CD4-positive, alpha-beta T cell treated with Interleukin-15 for 1 hour (primary cell): ENCODE data around the gene ZNF512B.
"Not testable (repeated sequence)": the region's sequence is repeated elsewhere in the genome, so short reads cannot be mapped to it uniquely, and the experiment has no call there.

ENCODE experiments used
- DNase-seq: peaks from one replicate; pipeline ENCODE4 v3.0.0-alpha.2; 2020

ZNF512B gene

DNA sequence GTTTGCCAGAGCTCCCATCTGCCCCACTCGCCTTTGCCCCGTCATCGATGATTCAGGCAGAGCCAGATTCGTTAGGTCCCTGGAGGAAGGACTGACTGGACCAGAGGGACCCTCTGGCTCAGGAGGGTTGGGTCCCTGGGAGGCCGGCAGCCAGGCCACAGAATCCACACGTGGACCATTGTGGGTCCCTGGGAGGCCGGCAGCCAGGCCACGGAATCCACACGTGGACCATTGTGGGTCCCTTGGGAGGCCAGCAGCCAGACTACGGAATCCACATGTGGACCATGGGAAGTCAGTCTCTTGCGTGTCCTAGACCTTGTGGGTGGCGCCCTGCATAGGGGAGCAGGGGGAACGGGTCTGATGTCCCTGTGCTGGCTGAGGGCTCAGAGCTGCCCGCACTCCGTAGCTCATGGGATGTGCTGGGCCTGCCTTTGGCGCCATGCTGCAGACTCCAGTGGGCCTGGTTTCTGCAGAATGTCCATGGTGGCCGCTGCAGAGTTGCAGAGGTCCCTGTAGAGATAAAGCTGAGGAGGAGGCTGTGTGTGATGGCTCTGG is 37.0 kb downstream of the ZNF512B start:
- DNase-seq, result no peak

DNA sequence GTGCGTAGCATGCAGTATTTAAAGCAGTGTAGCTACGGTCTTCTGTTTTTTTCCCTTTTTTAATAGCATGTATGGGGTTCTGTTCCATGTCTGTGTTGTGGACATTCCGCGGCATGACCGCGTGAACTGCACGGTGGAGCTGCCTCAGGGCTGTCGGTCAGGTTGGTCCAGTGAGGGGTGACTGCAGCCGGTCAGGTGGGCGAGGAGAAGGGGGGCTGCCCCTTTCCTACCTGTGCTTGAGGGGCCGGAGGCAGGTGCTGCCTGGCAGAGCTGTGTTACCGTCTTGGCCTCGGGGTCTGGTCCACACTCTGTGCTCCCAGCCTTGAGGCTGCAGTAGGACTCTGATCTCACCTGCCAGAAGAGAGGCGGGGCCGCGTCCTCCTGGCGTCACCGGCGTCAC is 38.0 kb downstream of the ZNF512B start:
- no peak for DNase-seq

DNA sequence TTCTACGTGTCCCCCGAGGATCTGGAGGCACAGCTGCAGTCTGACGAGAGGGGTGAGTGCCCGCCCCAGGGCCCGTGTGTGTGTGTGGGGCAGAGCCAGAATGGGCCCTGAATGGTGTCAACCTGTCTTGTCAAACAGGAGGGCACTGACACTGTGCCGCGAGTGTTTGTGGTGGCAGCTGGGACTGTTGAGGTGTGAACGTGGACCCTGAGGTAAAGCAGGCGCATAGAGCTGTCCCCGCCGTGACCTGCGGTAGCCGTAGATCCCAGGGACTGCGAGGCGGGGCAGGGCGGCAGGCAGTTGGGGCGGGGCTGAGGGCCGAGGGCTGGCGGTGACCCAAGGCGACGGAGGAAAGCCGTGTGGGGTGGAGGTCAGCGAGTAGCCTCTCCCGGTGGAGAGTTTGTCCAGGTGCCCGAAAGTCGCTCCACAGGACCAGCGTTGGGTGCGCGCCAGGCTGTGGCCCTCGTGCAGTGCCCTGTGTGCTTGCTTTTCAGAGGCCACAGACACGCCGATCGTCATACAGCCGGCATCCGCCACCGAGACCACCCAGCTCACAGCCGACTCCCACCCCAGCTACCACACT is 38.7 kb downstream of the ZNF512B start:
- DNase-seq, result no peak

DNA sequence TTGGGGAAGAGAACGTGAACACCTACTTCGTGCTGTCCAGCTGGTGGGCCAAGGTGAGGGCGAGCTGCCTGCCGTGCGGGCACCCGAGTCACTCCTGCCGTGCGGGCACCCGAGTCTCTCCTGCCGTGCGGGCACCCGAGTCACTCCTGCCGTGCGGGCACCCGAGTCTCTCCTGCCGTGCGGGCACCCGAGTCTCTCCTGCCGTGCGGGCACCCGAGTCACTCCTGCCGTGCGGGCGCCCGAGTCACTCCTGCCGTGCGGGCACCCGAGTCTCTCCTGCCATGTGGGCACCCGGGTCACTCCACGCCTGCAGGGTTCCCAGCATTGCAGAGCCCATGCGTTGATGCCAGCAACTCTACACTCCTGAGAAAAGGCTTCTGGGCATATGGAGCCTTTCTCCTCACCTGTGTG is 40.3 kb downstream of the ZNF512B start:
- not testable (repeated sequence) for DNase-seq

DNA sequence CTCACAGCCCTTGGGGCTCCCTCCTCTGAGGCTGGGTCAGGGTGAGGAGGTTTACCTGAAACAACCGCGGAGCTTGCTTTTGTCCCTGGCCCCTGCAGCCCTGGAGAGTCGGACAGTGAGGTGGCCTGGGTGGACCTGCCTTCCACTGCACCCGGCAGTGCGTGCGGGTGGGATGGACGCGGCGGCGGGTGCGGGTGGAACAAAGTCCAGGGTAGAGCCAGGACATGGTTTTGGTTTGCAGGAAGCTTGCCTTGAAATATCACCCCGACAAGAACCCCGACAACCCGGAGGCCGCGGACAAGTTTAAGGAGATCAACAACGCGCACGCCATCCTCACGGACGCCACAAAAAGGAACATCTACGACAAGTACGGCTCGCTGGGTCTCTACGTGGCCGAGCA is 40.7 kb downstream of the ZNF512B start:
- DNase-seq, result no peak

DNA sequence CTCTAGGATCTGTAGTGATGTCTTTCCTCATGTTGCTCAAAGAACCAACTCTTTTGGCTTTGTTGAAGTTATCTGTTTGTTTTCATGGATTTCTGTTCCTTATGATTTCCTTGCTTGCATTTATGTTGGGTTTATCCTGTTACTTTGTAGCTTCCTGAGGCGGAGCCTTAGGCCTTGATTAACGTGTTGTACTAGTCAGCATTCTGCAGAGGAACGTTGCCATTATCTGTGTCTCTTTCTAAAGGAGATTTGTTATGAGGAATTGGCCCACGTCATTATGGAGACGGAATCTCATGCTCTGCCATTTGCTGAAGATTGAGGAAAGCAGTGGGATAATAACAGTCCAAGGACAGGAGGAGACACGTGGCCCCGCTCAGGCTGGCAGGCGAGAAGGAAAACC is 43.4 kb downstream of the ZNF512B start:
- no peak for DNase-seq

DNA sequence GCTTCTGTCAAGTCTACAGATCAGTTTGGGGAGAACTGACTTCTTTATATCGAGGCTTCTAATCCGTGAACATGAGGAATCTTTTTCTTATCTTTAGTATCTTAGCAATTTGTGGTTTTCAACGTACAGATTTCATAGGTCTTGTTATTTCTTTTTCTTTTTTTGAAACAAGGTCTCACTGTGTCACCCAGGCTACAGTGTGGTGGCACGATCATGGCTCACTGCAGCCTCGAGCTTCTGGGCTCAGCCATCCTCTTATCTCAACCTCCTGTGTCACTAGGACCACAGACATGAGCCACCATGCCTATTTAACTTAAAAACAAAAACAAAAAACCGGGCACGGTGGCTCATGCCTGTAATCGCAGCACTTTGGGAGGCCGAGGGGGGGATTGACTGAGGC is 45.5 kb downstream of the ZNF512B start:
- DNase-seq, result no peak

DNA sequence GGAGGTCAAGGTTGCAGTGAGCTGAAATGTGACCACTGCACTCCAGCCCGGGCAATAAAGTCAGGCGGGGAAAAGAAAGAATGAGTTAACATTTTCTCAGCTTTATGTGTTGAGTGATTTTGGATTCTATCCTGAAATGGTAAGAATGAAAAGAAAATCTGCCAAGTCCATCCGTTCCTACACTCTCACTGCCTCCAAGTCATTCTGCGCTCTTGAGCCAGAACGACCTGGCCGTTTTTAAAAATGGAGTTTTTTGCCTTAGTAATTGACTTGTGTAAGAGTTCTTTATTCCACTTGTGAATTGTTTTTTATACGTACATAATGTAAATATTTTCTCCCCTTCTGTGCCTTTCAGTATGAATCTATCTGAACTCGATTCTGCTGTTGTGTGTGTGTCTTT is 46.1 kb downstream of the ZNF512B start:
- no peak for DNase-seq

DNA sequence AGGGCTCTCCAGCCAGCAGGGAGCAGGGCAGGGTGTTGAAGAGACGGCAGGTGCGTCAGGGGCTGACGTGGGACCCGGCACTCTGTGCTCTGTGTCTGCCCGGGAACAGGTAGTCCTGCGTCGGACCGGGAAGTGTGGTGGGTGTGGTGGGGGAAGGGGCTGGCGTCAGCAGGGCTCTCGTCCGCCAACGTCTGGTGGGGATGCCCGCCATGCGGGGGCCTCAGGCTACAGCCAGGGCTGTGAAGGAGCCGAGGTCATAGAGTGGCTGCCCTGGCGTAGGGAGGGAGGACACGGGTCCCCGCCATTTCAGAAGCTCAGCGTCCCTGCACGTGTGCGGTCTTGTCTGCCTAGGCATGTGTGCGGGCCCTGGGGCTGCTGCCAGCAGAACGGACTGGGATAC is 49.5 kb downstream of the ZNF512B start:
- no peak for DNase-seq

DNA sequence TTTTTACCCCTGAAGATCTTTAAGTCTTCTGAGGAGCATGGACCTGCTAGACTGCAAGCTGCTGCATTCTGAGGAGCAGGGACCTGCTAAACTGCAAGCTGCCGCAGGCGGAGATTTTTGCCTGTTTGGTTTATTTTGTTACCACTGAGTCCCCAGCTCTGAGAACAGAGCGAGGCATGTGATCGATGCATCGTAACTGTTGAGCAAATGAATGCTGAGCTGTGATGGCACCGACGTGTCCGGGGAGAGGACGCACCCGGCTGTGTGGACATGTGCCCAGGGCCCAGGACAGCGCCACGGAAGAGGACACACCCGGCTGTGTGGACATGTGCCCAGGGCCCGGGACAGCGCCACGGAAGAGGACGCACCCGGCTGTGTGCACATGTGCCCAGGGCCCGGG is 50.6 kb downstream of the ZNF512B start:
- DNase-seq, result no peak

DNA sequence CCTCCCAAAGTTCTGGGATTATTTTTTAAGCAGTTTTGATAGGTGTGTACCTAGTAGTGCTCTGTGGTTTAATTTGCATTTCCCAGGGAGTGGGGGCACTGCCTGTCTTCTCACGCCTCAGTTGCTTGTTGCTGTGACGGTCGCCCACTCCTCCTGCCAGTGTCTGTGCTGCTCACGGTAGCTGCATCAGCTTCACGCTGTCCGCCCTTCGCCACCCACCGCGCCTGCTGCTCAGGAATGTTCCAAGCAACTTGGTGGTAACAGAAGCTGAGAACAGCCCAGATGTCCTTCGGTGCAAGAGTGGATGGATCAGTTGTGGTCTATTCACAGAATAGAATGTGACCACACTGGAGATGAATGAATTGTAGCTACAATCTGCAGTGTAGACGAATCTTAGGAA is 51.9 kb downstream of the ZNF512B start:
- DNase-seq, result no peak

DNA sequence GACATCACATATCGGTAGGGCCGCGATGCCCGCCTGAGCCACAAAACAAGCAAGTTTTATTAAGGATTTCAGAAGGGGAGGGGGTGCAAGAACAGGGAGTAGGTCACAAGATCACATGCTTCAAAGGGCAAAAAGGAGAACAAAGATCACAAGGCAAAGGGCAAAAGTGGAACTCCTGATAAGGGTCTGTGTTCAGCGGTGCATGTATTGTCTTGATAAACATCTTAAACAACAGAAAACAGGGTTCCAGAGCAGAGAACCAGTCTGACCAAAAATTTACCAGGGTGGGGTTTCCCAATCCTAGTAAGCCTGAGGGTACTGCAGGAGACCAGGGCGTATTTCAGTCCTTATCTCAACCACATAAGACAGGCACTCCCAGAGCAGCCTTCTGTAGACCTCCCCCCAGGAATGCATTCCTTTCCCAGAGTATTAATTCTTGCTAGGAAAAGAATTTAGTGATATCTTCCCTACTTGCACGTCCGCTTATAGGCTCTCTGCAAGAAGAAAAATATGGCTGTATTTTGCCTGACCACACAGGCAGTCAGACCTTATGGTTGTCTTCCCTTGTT is 53.3 kb downstream of the ZNF512B start:
- not testable (repeated sequence) for DNase-seq

DNA sequence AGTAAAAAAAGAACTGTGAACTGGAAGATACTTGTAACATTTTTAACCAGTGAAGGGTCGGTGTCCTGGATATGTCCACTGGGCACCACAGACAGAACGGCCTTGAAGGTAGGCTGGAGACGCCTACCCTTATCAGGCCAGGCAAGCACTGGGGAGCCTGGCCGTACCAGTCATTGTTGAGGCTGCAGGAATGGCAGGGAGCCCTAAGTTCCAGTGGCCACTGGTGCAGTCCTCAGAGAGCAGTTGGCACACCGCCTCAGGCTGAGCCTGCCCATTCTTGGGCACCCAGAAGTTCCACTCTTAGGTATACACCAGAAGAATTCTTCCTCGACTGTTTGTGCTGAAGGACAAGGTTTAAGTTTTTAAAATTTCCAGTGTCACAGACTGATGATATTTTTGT is 54.3 kb downstream of the ZNF512B start:
- no peak for DNase-seq

DNA sequence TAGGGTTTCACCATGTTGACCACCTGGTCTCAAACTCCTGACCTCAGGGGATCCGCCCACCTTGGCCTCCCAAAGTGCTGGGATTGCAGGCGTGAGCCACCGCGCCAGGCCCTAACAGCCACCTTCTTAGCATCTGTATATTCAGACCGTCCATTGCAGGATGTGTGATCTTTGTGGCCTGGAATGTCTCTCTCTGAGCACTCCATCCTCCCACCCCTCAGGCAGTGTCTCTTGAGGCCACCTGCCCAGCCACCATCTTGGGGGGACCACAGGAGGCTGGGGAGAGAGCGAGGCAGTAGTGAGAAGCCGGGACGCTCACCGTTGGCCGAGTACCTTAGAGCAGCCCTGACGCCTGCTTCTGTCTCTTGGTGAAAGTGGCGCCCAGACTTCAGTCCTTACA is 56.0 kb downstream of the ZNF512B start:
- no peak for DNase-seq

DNA sequence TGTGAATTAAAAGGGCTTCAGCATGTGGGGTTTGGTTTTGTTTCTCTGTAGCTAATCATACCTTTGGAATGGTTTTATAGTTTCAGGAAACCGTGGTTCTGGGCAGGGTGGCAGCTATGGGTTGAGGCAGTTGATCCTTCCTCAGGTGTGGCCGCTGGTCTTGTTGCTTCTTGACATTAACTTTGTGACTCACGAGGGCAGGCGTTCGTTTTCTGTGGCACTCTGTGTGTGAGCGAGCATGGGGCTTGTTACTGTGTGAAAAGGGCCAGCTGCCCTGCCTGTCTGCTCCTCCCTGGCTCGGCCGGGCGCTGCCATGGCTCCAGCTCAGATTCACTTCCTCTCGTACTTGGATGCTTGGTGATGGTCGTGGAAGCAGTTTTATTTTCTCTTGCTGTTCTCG is 58.6 kb downstream of the ZNF512B start:
- no peak for DNase-seq

DNA sequence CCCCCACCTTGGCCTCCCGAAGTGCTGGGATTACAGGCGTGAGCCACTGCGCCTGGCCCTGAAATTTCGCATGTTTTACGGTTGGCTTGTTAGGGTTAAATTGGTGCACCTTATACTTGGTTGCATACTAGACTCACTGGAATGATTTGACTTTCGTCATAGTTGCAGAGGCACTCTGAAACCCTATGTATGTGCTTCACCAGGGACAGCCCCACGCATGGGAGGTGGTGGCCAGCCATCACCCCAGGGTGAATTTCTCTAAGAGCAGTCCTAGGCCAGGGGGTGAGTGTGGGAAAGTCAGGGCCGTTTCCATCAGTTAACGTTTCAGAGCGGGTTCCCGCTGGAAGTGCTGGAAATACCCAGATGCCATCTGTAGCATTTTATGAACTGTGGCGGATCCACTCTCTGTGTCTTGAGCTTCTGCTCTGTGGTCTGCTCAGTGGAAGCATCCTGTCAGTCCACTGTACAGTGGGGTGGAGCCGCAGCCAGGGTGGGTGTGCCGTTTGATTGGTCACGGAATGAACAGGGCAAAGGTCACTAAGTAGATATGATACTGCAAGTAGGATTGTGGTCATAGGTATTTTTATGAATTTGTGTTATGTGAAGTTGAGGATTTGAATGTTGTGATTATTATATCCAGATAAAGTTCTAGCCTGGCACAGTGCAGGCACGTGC is 61.6 kb downstream of the ZNF512B start:
- no peak for DNase-seq
